NK-92 (cell line): ENCODE measurements around the gene PPP2R1B.
"Not testable (repeated sequence)": the region's sequence is repeated elsewhere in the genome, so short reads cannot be mapped to it uniquely, and the experiment has no call there.

Experiments
- DNase-seq: peaks from one replicate; lab custom pipeline; 2025; ENCODE audit not compliant: unreplicated experiment; lab: John Stamatoyannopoulos, UW

Gene PPP2R1B

DNA sequence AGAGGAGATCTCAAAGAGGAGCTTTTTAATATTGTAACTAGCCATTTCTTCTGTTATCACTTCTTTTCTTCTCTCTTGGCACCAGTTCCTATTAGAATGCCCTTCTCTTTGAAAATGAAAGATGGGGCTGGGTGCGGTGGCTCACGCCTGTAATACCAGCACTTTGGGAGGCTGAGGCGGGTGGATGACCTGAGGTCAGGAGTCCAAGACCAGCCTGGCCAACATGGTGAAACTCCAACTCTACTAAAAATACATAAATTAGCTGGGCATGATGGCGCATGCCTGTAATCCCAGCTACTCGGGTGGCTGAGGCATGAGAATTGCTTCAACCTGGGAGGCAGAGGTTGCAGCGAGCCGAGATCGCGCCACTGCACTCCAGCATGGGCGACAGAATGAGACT lies 18.1 kb upstream of the PPP2R1B start:
- DNase-seq: not testable (repeated sequence)

DNA sequence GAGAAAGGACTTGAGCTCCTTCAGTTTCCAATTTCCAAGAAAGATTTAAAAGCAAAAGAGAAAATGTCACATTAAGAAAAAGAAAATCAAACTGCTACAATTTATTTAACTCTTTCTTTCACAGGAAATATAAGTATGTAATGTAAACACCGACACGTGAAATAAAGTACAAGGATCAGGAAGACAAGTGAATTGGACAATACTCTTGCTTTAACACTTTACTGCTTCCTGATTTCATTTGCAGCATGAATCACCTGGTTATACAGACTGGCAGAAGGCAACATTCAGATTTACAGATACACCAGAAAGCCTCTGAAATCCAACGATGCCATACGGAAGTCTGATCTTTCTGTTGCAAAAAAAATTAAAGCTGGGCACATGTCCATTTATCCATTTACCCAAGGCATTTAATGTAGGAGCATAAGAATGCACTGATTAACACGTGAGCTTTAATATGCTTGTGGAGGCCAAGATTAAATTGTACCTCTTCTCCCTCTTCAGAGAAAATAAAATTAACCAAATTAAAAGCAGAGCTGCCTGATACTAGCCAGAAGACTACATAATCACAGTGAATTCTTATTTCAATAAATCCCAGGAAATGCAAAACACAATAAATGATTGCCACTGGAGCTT lies 16.0 kb upstream of the PPP2R1B start:
- DNase-seq: no peak

DNA sequence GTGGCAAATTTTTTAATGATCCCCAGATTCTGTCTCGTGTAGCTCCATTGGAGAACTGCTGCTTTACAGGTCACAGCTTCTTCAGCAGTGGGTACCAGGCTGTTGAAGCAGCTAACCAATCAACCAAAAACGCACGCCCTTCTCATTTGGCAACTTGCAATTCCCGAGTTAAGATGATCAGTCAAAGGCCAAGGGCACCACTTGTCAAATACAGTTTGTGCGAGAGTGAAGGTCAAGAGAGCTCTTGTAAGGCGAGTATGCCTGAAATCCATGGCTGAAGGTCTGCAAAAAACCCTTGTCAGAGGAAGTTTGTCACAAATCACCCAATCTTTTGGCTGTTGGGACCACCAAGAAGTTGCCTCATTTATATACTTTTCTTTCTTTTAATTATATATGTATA lies 12.9 kb upstream of the PPP2R1B start:
- DNase-seq: no peak

DNA sequence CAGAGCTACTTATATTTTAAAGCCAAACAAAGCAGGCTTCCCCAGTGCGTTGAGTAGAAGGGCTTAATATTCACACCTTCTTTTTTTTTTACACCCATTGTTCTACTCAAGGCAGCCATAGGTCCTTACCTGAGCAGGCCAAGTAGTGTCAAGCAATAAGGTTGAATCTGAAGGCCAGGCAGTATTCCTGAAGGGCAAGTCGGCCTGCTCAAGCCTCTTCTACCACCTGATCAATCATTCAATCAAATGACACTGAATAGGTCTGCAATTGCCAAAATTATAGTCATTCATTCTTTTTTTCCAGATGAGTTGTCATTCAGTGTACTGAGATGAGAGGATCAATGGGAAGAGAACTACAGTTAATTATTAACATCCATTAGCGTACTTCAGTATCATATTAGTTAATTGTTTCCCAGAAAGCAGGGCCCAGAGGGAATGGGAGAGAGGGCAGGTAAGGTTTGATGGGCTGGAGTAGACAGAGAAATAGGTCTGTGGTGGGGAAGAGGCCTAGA lies 11.9 kb upstream of the PPP2R1B start:
- no peak for DNase-seq

DNA sequence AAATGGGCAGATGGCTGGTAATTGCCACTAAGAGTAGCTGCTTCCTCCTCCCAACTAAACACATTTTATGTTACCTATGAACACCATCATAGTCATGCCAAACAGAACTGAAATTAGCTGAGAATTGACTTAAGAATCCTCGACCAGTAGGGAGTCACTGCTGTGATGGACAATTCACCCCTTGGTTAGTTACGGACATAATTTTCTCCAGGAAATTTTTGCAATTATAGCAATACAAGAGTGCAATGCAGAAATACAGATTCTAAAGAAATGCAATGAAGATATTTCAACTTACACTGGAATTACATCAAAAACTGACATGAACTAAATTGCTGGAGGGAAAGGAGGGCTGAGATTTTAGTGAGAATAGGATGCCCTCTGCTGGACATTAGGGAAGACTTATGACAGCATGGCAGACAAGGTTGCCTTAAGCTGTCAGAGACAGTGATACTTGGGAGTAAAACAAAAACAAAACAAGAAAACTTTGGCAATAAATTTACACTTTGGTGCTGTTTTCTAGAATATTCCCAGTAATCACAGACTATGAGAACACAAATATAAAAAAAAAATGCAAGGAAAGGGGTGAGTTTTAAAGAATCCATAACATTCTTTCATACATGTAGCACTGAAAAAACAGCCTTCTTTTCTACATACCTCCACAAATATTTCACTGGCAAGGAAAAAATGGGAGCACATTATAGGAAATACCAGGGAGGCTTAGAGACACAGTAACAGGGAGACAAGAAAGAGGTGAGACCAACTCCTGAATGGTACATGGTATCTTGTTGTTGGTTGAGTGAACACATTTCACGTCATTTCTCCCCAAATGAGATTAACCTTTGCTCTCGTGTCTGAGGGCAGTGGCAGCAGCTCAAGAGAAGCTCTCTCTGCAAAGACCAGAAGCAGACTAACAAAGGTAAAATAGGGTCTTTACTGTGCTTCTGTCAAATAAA lies 11.2 kb upstream of the PPP2R1B start:
- no peak for DNase-seq

DNA sequence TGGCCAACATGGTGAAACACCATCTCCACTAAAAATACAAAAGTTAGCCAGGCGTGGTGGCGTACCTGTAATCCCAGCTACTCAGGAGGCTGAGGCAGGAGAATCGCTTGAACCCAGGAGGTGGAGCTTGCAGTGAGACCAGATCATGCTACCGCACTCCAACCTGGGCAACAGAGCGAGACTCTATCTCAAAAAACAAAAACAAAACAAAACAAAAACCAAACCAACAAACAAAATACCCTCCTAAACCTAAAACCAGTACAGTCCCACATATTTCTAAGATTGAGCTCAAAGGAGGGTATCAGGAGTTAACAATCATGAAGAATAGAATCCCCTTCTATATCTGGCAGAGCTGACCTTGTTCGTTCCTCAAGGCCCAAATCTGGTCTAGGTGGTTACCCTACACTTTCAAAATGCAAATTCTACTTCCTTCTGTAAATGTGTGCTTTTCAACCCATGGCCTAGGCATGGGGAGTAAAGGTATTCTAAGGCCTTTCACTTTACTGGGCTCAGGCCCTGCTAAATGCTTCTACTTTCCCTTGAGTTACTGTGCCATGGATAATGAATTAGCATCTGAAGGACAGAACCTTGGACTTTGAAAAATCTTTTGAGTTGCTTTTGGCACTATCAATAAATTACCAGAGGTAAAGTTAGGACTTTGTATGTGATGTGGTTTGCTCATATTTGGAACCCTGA lies 10.4 kb upstream of the PPP2R1B start:
- DNase-seq: no peak

DNA sequence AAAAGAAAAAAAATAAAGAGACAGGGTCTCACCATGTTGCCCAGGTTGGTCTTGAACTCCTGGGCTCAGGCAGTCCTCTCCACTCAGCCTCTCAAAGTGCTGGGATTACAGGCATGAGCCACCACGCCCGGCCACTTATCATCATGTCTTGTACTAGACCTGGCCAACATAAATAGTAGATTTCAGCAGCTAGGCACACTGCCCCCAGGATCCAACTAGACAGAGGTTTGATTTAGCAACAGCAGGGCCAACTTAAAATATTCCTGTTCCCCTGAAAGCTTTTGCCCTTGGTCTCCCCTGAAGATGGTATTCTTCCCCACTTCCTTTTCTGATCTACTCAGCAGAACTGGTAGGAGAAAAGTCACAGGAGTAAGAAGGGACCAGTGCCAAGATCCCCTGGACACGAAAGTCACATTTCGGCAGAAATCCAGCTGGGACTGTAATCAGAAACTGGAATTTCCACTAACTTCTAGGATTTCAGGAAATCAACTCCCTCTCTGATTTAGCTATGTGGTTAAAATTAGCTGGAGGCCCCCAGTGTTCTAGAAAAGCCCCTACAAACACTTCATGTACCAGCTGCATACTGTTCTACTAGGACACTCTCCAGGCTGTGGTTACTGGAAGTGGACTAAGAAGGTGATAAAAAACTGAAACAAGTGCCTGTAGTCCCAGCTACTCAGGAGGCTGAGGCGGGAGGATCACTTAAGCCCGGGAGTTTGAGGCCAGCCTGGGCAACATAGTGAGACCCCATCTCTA lies 8.9 kb upstream of the PPP2R1B start:
- DNase-seq: no peak

DNA sequence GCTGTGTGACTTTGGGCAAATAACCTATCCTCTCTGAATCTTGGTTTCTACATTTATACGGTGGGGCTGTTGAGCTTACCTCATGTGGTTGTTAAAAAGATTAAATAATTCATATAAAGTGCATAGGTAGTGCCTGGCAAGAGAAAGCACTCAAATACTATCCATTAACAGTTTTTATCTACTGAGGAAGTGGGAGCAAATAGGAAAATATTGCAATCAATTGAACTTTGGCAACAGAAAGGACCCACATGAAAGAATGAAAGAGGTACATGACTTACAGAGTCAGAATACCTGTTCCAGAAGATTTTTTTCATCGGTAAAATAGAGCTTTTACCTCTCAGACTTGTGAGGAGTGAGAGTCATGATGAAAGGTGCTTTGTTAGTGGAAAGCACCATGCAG lies 6.3 kb upstream of the PPP2R1B start:
- DNase-seq: no peak

DNA sequence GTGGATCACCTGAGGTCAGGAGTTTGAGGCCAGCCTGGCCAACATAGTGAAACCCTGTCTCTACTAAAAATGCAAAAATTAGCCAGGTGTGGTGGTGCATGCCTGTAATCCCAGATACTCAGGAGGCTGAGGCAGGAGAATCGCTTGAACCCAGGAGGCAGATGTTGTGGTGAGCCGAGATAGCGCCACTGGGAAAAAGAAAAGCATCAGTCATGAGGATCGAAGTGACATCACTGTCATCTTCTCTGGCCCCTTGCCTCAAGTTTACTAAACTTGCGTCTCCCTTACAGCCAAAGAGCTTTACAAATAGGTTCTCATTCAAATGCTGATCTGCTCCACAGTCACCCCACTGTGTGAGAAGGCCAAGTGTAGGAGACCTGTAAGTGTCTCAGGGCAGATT lies 5.0 kb upstream of the PPP2R1B start:
- DNase-seq: not testable (repeated sequence)

DNA sequence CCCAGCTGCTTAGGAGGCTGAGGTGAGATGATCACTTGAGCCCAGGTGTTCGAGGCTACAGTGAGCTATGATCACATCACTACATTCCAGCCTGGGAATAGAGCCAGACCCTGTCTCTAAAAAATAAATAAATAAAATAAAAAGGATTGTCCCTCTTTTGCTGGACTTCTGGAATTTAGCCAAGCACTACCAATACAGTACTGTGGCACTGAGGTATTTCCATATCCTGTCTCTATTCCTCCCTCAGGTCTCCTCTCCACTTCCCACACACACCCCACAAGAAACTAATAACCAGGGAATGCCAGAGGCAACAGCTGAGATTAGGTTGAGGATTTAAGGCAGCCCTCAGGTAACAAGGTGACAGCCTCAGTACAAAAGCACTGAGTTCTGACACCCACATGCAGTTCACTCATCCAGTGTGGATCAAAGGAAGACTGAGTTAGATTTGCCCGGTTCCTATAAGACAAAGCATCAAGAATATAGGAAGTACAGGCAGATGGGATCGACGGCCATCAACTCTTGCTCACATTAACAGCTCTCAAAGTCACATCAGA lies 4.5 kb upstream of the PPP2R1B start:
- no peak for DNase-seq

DNA sequence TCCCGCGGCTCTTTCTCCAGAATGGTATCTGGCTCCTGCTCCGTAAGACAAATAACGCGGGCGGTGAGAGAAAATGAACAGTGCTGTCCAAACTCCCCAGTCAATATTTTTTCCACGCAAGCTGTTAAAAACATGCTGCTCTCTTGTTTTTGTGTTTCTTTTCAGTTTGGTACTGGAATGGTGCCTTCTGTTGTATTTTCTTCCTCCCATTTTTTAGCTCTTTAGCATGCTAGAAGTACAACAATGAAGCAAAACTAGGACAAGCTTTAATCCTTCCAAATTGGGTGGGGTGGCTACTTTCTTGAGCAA lies 599 bp upstream of the PPP2R1B start:
- no peak for DNase-seq

DNA sequence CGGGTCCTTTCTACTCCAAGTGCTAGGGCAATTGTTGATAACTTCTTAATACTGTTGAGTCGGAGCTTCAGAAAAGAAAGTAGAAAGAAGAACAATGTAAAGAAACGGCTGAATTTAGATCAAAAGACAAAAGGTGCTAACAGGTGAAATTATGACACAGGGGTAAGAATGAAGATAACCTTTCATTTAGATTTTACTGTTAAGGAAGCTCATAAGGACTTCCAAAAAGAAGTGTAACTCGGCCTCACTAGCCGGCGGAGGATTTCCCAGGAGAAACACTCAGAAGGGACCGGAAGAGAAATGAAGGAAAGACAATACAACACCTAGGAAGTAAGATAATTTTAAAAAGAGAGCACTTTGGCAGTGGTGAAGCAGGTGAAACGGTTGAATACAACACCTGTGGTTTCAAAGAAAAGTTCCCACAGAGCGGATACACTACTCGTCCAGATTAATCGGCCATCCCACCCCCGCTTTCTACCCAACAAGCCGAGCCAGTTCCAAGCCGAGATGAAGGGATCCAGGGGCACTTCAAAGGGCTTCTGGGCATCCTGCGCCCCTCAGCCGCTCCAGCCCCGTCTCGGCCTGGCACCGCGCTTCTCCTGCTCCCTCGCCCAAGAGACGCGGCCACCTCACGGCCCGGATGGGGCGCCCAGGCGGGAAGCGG lies 737 bp downstream of the PPP2R1B start:
- no peak for DNase-seq

DNA sequence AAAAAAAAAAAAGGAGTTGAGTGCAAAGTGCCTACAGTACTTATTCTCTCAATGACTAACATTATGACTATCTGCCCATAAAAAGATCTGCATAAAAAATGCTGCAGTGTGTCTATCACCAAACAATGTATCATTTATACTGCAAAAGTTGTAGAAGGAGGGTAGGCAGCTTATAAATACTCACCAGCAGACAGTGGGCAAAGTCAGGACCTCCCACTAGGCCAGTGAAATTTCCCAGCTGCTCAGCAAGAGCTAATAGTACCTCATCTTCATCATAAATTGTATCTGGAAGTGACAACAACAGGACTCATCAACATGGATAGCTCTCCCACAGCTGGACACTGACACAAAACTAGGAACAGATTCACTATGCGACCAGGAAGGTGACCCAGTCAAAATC lies 1.6 kb downstream of the PPP2R1B start:
- DNase-seq: no peak

DNA sequence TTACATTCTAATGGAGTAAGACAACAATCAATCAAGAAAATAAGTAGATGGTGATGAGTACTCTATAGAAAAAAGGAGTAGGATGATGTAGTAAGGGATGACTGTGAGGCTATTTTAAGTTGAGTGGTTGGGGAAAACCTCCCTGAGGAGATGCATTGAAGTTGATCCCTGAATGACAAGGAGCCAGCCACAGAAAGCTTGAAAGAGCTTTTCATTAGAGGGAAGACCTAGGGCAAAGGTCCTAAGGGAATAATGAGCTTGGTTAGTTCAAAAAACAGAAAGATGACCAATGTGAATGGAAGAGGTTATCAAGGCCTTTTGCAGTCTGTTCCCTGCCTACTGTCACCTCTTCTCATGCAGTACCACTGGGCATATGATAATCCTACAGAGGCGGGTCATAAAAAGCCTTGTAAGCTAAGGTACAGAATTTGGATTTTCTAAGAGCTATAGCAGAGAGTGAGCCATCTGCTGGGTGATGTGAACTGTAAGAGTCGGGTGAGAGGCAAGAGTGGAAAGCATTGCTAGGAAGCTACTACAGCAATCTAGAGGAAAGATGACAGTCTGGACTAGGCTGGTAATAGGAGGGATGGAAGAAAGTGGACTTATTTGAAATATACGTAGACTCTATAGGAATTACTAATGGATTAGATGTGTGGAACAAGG lies 3.1 kb downstream of the PPP2R1B start:
- no peak for DNase-seq

DNA sequence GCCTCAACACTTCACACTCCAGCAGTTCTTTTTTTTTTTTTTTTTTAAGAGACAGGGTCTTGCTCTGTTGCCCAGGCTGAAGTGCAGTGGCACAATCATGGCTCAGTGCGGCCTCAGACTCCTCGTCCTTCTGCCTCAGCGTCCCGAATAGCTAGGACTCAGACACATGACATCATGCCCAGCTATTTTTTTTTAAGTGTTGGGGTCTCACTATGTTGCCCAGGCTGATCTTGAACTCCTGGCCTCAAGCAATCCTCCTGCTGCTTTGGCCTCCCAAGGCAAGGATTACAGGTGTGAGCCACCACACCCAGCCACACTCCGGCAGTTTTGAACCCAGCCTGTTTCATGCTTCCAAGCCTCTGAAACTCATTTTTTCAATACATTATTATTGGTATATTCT lies 3.7 kb downstream of the PPP2R1B start:
- DNase-seq: no peak

DNA sequence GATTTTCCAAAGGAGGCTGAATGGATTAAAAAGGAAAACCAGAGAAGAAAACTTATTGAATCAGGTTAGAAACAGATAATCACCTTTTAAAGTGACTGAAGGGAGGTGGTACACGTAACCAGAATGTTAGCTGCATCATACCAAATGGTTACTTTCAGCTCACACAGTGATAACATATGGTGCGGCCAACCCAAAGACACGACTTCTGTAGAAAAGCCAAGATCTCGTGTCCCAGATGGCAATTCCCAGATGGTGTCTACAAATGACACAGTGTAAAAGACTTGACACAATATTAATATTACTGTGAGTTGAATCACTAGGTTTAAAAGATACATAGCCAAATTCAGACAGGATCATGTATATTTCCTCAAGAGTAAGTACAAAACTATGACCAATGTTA lies 5.2 kb downstream of the PPP2R1B start:
- no peak for DNase-seq

DNA sequence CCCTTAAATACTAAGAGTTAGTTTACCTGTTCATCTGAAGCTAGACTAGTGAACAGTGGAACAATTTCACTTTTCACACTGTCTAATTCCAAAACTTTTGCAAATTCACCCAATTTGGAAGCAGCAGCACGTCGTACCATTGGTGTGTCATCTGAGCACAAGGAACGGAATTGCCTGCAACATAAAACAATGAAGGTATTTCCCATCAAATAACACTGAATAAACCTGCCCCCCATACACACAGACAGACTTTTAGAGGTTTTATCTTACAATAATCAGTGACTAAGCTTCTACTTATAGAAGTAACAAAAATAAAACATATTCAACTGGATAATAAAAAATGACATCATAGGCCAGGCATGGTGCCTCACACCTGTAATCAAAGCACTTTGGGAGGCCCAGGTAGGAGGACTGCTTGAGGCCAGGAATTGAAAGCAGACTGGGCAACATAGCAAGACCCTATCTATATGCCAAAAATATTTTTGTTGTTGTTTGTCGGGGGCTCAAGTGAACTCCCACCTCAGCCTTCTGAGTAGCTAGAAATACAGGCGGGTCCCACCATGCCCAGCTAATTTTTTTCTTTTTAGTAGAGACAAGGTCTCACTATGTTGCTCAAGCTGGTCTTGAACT lies 6.3 kb downstream of the PPP2R1B start:
- no peak for DNase-seq

DNA sequence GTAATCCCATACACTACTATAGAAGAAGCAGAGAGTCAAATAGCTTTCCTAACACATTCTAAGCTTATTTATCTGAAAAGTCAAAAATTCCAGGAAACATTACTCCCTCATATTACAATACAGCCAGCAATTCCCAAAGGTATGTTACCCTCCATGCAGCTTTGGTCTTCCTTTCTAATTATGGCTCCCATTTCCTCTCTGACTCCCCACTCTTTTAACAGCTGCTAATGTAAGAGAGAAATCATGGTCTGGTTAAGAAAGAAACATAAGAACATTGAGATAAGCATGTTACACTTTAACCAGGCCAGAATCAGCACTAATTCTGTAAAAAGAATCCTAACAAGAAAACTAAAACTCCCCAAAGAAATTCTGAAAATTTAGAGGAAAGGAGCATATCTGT lies 6.8 kb downstream of the PPP2R1B start:
- no peak for DNase-seq

DNA sequence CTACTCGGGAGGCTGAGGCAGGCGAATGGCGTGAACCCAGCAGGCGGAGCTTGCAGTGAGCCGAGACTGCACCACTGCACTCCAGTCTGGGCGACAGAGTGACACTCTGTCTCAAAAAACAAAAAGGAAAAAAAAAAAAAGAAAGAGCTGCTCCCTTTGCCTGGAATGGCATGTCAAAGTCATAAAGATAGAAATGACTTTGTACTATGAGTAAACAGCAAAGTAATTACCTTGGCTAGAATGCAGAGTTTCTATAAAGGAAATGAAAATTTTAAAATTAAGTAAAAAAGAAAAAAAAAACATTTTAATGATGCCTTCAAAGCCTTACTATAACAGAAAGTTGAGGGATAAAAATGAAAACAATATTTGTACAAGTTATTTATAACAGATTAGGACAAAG lies 10.1 kb downstream of the PPP2R1B start:
- DNase-seq: no peak
